ENCODE measurements around the gene KRTAP3-3. TPM values are rescaled to one million over a fixed set of nuclear protein-coding genes. Genes with fewer than 3 reads are reported as not detected.
"Not testable (repeated sequence)": the region's sequence is repeated elsewhere in the genome, so short reads cannot be mapped to it uniquely, and the experiment has no call there.

The KRTAP3-3 gene
- not detected in 2 replicates for total RNA-seq
- long read RNA-seq = 0 reads

GRCh38 chr17:40993839-40994238, at the start of gene KRTAP3-3:
Gene KRTAP3-3 (minus strand): TSS chr17:40994164. CDS start chr17:40994097, 67 bp downstream.
- no peak within 1 kb of the TSS for H3K4me3 Mint-ChIP-seq (ENCODE audit: unreplicated experiment)
- no peak within 1 kb of the TSS for H3K27ac Mint-ChIP-seq (ENCODE audit: unreplicated experiment)
- no peak for DNase-seq (ENCODE audit: extremely low spot score, unreplicated experiment)
- H3K4me1 Mint-ChIP-seq (ENCODE audit: unreplicated experiment) = no peaks in the 10 kb centered on the region
- no peaks in the 10 kb centered on the region for H3K9me3 Mint-ChIP-seq (ENCODE audit: unreplicated experiment)
- no peaks in the 10 kb centered on the region for H3K36me3 Mint-ChIP-seq (ENCODE audit: unreplicated experiment)
- no peak for TF ChIP-seq CTCF (IDR thresholded peaks at IDR 0.05)
- H3K27me3 Mint-ChIP-seq (ENCODE audit: unreplicated experiment) = peaks cover 4% of the 10 kb centered on the region

GRCh38 chr17:41042953-41043352, 49.0 kb upstream of the KRTAP3-3 start:
- peaks cover 6% of the 10 kb centered on the region for H3K4me1 Mint-ChIP-seq (ENCODE audit: unreplicated experiment)
- DNase-seq (ENCODE audit: extremely low spot score, unreplicated experiment) = no peak
- H3K27me3 Mint-ChIP-seq (ENCODE audit: unreplicated experiment) = no peaks in the 10 kb centered on the region
- no peak for TF ChIP-seq CTCF (IDR thresholded peaks at IDR 0.05)
- H3K4me3 Mint-ChIP-seq (ENCODE audit: unreplicated experiment) = no peak overlapping the region
- H3K9me3 Mint-ChIP-seq (ENCODE audit: unreplicated experiment) = peaks cover 18% of the 10 kb centered on the region
- no peaks in the 10 kb centered on the region for H3K36me3 Mint-ChIP-seq (ENCODE audit: unreplicated experiment)
- no peak overlapping the region for H3K27ac Mint-ChIP-seq (ENCODE audit: unreplicated experiment)

- not testable (repeated sequence) for H3K27ac Mint-ChIP-seq (ENCODE audit: unreplicated experiment); H3K4me1 Mint-ChIP-seq (ENCODE audit: unreplicated experiment); H3K27me3 Mint-ChIP-seq (ENCODE audit: unreplicated experiment); H3K36me3 Mint-ChIP-seq (ENCODE audit: unreplicated experiment); H3K4me3 Mint-ChIP-seq (ENCODE audit: unreplicated experiment); DNase-seq (ENCODE audit: extremely low spot score, unreplicated experiment)
- H3K9me3 Mint-ChIP-seq (ENCODE audit: unreplicated experiment) = peaks cover 18% of the 10 kb centered on the region
Observed at GRCh38 chr17:41040783-41041571, 47.0 kb upstream of the KRTAP3-3 start, which contains the start of gene KRTAP1-1. Gene KRTAP1-1 (minus strand): TSS chr17:41041450. CDS start chr17:41041397, 53 bp downstream.

- Mint-ChIP-seq H3K9me3 (ENCODE audit: unreplicated experiment) (peaks cover 6% of the 10 kb centered on the region), H3K27me3 (ENCODE audit: unreplicated experiment) (no peaks in the 10 kb centered on the region), H3K4me1 (ENCODE audit: unreplicated experiment) (no peaks in the 10 kb centered on the region), H3K27ac (ENCODE audit: unreplicated experiment) (no peak overlapping the region), H3K4me3 (ENCODE audit: unreplicated experiment) (no peak overlapping the region), H3K36me3 (ENCODE audit: unreplicated experiment) (no peaks in the 10 kb centered on the region)
- DNase-seq (ENCODE audit: extremely low spot score, unreplicated experiment) = no peak
- no peak for TF ChIP-seq CTCF (IDR thresholded peaks at IDR 0.05)
Observed at GRCh38 chr17:41037853-41038350, 43.9 kb upstream of the KRTAP3-3 start.

GRCh38 chr17:41034346-41034935, 40.5 kb upstream of the KRTAP3-3 start, which contains the start of gene KRTAP1-3:
Gene KRTAP1-3 (minus strand): TSS chr17:41034874. CDS start chr17:41034821, 53 bp downstream.
- H3K4me3 Mint-ChIP-seq (ENCODE audit: unreplicated experiment); H3K27ac Mint-ChIP-seq (ENCODE audit: unreplicated experiment); H3K27me3 Mint-ChIP-seq (ENCODE audit: unreplicated experiment); H3K36me3 Mint-ChIP-seq (ENCODE audit: unreplicated experiment); H3K9me3 Mint-ChIP-seq (ENCODE audit: unreplicated experiment); H3K4me1 Mint-ChIP-seq (ENCODE audit: unreplicated experiment); DNase-seq (ENCODE audit: extremely low spot score, unreplicated experiment): not testable (repeated sequence)

Measured in osteocyte (in vitro differentiated cells).